NCI-H460 (cell line): ENCODE data around the gene DUOX1. TPM values are rescaled to one million over a fixed set of nuclear protein-coding genes. Genes with fewer than 3 reads are reported as not detected.

Experiments
- DNase-seq: peaks from one replicate; pipeline ENCODE4 v3.0.0-alpha.2; 2016; ENCODE audit warnings: low read depth; ENCODE audit errors: extremely low read depth
- total RNA-seq: library from RNA; depleted of rRNA; stranded (reverse); fragments of >200 nt; shearing (Covaris generic); gene quantifications from 2 replicates; pipeline ENCODE4 v1.2.3, GENCODE V29; 2014

The DUOX1 gene
- total RNA-seq, 1 experiment from 2014 or later = not detected

- no peak for DNase-seq
Observed at GRCh38 chr15:45185903-45186770, 56.3 kb downstream of the DUOX1 start.

DNA sequence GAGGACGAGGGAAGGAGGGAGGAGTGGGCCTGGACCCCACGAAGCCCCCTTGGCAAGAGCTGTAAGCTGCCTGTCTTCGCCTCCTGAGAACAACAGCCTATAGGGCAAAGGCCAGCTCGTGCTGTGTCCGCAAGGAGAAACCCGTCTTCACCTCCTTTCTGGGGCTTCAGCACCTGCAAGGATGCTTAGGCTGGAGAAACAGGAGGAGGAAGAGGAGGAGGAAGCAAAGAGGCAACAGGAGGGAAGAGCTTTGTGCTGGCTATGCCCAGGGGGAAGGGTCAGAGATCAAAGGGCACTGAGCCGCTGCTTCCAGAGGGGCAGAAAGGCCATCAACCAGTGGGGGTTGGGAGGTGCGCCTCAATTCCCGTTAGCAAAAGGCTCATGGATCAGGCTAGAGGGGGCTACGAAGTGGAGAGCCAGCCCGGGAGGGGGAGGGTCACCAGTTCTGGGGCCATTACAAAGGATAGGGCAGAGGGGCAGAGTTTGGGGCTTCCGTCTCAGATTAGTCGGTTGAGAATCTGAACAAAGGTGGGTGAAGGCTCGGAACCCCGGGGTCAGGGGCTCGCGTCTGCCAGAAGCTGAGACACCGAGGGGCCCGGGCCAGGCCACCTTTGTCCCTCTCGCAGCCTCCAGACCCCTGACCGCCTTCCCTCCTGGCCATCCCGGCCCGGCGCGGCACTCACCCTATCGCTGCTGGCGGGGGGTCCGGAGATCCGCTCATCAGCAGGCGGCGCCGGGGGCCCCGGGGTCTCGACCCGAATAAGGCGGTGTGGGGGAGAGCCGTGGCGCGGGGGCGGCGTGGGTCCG, 57.2 kb downstream of the DUOX1 start:
- no peak for DNase-seq

DNA sequence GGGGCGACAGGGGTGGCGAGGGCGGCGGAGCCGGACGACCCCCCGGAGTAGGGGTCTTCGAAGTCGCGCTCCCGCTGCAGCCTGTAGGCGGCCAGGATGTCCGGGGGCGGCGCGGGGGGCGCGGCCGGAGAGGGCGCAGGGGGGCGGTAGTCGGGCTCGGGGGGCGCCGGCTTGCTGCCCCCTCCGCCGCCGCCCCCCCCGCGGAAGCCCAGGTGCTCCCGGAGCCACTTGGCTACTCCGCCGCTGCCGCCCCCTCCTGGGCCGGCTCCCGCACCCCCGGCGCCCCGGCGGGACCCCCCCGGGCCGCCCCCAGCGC, 57.7 kb downstream of the DUOX1 start:
- DNase-seq = no peak

DNA sequence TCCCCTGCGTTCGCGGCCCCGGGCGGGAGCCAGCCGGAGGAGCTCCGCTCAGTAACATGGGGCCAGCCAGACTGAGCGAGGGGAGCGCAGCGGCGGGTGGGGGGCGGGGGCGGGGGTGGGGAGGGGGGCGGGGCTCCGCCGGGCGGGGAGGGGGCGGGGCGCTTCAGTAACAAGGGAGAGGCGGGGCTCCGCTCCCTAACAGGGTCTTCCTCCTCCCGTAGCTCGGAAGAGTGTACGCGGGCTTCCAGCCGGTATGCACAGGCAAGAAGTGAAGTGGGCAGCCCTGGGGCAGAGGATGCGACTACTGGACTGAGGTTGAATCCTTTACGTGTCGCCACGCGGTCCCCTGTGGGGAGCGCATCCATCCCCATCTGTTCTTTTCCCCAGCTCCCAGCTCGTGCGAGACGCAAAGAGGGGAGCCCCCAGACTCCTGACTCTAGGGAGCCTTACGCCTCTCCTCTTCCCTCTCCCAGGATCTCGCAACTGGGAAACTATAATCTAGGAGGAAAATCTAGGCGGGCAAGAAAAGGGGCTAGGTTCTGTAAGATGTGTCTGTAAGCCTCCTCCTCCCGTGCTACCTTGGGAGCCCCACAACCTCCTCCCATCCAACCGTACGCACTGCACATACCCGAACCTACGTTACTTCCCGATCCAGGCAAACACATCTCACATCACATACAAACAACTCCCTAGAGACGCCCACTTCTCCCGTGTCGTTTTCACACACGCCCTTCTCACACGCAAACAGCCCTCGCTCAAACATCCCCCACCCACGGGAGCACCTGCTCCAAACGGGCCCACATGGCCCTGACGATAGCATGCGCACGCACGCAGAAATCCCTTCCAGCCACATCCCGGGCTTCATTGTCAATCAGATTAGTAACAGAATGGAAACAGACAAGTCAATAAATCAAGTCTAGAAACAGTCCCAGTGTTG, 58.4 kb downstream of the DUOX1 start, which contains the start of gene SHF:
TSS of gene SHF (minus strand) at position 73 of the 937 bp plus-strand sequence. CDS start at position 58, 15 bp downstream.
- DNase-seq = no peak

DNA sequence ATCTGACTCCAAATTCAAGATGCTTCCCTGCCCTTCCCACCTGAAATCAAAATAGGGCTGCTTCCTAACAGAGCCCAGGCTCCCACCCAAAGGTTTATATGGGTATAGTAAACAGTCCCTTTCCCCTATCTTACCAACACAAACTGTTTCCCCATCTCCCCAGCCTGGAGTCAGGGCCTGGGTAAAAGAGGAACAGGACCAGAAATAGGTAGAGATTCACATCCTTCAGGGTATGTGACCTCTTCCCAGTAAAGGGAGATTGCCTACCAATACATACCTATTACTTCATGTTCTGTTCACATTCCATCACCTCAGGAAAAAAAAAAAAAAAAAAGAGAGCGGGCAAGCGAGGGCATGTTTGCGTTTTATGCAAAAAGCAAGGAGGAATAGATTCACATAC, 67.7 kb downstream of the DUOX1 start:
- no peak for DNase-seq

DNA sequence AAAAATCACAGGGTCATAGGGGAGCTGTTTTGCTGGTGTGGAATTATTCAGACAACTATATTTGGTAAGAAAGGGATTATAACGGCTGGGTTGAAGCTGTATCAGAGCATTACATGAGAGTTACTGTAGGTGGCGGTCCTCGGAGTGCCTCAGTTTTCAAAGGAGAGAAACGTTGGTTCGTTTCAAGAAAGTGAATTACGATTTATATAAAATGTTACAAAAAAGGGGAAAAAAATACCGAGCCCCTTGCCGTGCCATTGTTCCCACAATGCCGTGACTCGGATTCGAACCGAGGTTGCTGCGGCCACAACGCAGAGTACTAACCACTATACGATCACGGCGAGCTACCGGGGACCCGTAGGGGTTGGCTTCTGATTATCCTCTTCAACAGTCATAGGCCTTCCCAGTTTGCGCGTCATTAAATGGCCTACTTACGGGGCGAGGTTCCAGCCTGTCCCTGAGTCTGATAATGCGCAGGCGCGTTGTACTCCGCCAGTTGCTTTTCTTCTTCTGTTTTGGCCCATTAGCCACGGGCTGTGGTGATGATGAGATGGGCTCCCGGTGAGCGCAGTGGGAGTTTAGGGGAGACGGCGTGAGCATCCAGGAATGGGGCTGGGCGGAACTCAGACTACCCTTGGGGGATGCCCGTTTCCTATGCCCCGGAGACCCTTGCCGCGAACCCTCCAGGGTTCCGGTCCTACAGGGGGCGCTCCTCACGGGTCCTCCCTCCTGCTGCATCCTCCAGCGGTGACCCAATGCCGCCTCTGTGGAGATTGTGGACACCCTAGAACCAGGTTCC, 68.7 kb downstream of the DUOX1 start:
- peak; percentile 95 for DNase-seq

DNA sequence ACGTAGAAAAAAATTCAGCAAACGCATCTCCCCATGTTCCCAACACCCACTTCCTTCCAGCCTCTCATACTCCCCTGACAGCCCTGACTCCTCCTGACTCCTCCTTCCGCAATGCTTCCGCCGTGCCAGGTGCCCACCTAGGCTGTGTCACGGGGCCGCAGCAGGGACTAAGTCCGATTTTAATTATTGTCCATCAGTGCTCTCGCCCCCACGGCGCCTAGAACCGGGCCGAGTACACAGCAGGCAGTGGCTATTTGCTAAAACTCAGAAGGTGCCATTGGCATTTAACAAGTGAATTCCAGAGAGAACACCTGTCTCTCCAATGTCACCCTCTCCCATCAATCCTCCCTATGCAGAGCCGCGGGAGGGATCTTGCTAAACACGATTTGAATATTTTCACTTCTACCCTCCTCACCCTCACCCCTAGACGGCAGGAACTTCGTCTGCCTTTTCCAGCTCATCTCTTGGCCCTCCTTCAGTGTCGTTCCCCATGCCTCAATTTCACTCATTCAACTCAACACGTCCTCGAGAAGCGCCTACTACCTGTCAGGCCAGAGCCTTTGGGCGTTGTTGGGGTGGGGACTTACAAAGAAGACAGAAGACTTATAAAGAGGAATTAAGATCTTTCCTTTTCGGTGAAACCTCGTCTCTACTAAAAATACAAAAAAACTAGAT, 69.5 kb downstream of the DUOX1 start:
- peak; percentile 15 for DNase-seq

DNA sequence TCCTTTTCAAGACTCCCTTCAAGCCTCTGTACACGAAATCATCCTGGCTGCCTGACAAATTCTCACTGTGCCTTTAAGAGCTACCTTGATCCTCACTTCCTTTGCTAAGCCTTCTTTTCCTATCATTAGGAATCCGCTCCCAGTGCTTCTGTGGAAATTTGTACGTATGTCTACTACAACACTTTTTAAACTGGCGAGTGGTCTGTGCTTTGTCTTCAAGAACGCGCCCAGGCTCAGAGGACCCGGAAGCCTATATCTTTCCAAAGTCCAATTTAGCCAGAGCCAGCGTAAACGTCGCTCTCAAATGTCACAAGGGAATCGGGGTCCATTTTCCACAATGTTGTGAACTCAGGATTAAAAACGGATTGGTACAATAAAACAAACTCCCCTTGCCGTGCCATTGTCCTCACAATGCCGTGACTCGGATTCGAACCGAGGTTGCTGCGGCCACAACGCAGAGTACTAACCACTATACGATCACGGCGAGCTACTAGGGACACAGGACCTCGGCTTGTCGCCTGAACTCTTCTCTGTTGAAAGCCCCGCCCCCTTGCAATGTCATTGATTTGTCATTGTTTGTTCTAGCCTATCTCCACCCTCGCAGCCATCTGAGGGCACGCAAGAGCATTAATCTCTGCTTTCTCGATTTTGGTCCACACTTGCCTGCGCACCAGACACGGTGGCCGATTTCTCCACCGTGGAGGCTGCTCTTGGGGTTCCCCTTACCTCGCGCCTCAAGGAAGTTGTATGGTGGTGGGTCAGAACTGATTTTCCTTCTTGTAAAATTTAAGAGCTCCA, 70.4 kb downstream of the DUOX1 start:
- DNase-seq = peak; percentile 92

DNA sequence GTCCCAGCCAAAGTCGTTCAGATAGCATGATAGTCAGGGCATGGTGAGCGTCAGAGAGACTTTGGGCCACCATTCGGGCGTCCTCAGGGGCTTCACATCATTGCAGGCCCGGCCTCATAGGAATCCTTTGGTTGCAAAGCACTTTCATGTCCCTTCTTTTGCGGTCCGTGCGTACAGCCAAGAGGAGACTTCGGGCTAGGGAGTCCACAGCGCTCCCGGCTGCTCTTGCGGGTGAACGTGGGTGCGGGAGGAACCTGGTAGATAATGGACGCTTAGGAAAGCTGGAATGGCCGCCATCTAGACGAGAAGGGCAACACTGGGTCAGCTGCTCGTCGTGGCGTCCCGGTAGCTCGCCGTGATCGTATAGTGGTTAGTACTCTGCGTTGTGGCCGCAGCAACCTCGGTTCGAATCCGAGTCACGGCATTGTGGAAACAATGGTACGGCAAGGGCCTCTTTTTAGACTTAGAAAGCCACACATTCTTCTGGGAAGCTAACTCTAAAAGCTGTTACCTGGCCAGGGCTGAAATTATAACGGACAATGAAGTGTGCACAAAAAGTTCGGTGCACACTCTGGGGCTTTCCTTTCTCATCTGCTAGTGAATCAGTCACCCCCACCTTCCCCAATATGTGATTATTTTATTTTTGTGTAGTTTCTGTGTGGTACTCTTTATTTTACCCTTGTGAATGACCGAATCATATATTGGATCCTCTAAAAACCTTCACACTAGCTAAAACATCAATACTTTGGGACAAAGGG, 71.2 kb downstream of the DUOX1 start:
- DNase-seq = peak; percentile 83

DNA sequence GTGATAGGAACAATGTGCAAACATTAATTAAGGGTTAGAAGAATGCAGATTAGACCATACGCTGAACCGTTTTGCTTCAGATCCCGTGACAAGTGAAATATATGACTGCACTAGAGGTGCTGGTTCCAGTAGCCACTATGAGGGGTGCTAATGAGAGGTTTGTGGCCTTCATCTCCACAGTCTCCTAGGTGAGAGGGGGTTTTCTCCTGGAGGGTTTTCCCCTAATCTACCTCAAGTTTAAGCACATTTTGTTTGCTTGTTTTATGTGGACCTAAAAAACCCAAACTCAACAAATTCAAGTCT, 71.7 kb downstream of the DUOX1 start:
- no peak for DNase-seq

- DNase-seq = no peak
Observed at GRCh38 chr15:45201869-45202268, 72.1 kb downstream of the DUOX1 start.

DNA sequence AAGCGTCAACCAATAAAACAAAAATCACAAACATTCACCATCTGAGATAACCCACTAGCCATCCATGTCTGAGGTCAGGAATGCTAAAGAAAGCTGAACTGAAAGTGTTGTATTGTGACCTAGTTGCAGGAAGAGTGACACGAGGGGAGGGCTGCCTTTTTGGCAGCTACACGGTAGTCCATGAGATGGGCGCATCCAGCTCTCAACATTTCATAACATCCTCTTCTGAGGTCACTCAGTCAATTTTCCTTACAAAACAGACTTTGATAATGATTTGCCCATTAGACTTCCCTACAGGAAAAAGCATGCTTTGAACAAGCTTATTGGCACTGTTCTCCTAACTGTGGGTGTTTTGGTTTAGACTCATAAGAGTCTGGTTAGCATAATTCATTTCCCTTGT, 73.4 kb downstream of the DUOX1 start:
- no peak for DNase-seq

- DNase-seq = peak; percentile 58
Observed at GRCh38 chr15:45205192-45205591, 75.4 kb downstream of the DUOX1 start.

GRCh38 chr15:45212493-45212892, 82.7 kb downstream of the DUOX1 start:
- no peak for DNase-seq
